Trophoblast cell (in vitro differentiated cells and primary cell): ENCODE data around the gene MACROD2.

Experiments used
- DNase-seq, 2 donors: peaks; one replicate each; pipeline ENCODE4 v3.0.0-alpha.2; 2016
- H2AFZ ChIP-seq: 2 replicates; pipeline ENCODE4 v1.6.1; 2013; ENCODE audit warnings: low read length, moderate library complexity, mild to moderate bottlenecking; ENCODE audit not compliant: insufficient read depth, poor library complexity
- H2AK5ac ChIP-seq: 2 replicates; pipeline ENCODE4 v1.6.1; 2013; ENCODE audit warnings: mild to moderate bottlenecking, low read length
- H2BK120ac ChIP-seq: 2 replicates; pipeline ENCODE4 v1.6.1; 2013; ENCODE audit warnings: low read length, mild to moderate bottlenecking, moderate library complexity; ENCODE audit not compliant: insufficient read depth, poor library complexity
- H2BK12ac ChIP-seq: 2 replicates; pipeline ENCODE4 v1.6.1; 2013; ENCODE audit warnings: mild to moderate bottlenecking, low read length, moderate library complexity
- H2BK5ac ChIP-seq: 2 replicates; pipeline ENCODE4 v1.6.1; 2013; ENCODE audit warnings: low read length, low read depth, moderate library complexity, mild to moderate bottlenecking; ENCODE audit not compliant: poor library complexity
- H3K14ac ChIP-seq: 2 replicates; pipeline ENCODE4 v1.6.1; 2013; ENCODE audit warnings: mild to moderate bottlenecking, low read length
- H3K18ac ChIP-seq: 2 replicates; pipeline ENCODE4 v1.6.1; 2013; ENCODE audit warnings: mild to moderate bottlenecking, low read length
- H3K23ac ChIP-seq: 2 replicates; pipeline ENCODE4 v1.6.1; 2013; ENCODE audit warnings: low read length
- H3K27ac ChIP-seq: 2 replicates; pipeline ENCODE4 v1.5.1; 2013; ENCODE audit warnings: low read depth, mild to moderate bottlenecking, inconsistent platforms, low read length, moderate library complexity
- H3K27me3 ChIP-seq: 2 replicates; pipeline ENCODE4 v1.6.1; 2013; ENCODE audit warnings: inconsistent platforms, mild to moderate bottlenecking, low read length, moderate library complexity; ENCODE audit not compliant: insufficient read depth
- H3K36me3 ChIP-seq, 2 experiments: 1 replicate in 1 of 2; 2 replicates in 1 of 2; pipeline ENCODE4 v1.6.1; 2013; ENCODE audit warnings: low read length in 2 of 2, mild to moderate bottlenecking in 2 of 2, moderate library complexity in 1 of 2; ENCODE audit not compliant: insufficient read depth in 2 of 2, control insufficient read depth in 1 of 2
- H3K4ac ChIP-seq: 2 replicates; pipeline ENCODE4 v1.6.1; 2013; ENCODE audit warnings: low read depth, mild to moderate bottlenecking, low read length, moderate library complexity
- H3K4me1 ChIP-seq, 2 experiments: 1 replicate in 1 of 2; 2 replicates in 1 of 2; pipeline ENCODE4 v1.6.1; 2013; ENCODE audit warnings: low read length in 2 of 2, mild to moderate bottlenecking in 2 of 2, moderate library complexity in 1 of 2; ENCODE audit not compliant: insufficient read depth in 2 of 2, control insufficient read depth in 1 of 2
- H3K4me2 ChIP-seq: 2 replicates; pipeline ENCODE4 v1.6.1; 2013; ENCODE audit warnings: inconsistent platforms, mild to moderate bottlenecking, low read length, moderate library complexity
- H3K4me3 ChIP-seq: 2 replicates; pipeline ENCODE4 v1.5.1; 2013; ENCODE audit warnings: mild to moderate bottlenecking, low read depth, low read length, inconsistent platforms
- H3K79me1 ChIP-seq: one replicate; pipeline ENCODE4 v1.6.1; 2013; ENCODE audit warnings: low read length
- H3K79me2 ChIP-seq: 2 replicates; pipeline ENCODE4 v1.6.1; 2013; ENCODE audit warnings: low read length, mild to moderate bottlenecking; ENCODE audit not compliant: control insufficient read depth, insufficient read depth, poor library complexity
- H3K9ac ChIP-seq: 2 replicates; pipeline ENCODE4 v1.6.1; 2013; ENCODE audit warnings: mild to moderate bottlenecking, low read length
- H3K9me3 ChIP-seq: 2 replicates; pipeline ENCODE4 v1.6.1; 2013; ENCODE audit warnings: low read depth, mild to moderate bottlenecking, control low read depth, inconsistent platforms, low read length; ENCODE audit not compliant: insufficient read depth
- H4K12ac ChIP-seq: 2 replicates; pipeline ENCODE4 v1.6.1; 2013; ENCODE audit warnings: low read depth, mild to moderate bottlenecking, low read length, moderate library complexity
- H4K8ac ChIP-seq: 2 replicates; pipeline ENCODE4 v1.6.1; 2013; ENCODE audit warnings: low read depth, mild to moderate bottlenecking, low read length, moderate library complexity
- H4K91ac ChIP-seq: one replicate; pipeline ENCODE4 v1.6.1; 2013; ENCODE audit warnings: low read depth, mild to moderate bottlenecking, low read length, moderate library complexity
- WGBS: extraction: QIAGEN DNeasy Blood & Tissue Kit; methylation state at CpG from one replicate; pipeline ENCODE4 v1.1.7; 2013; ENCODE audit warnings: missing lambda C conversion rate; ENCODE audit not compliant: insufficient read length, insufficient coverage; ENCODE audit errors: extremely low coverage; 5-methylcytosine and 5-hydroxymethylcytosine counted together

The MACROD2 gene

GRCh38 chr20:16083639-16084280 is 2088.4 kb downstream of the MACROD2 start:
- H3K9me3 ChIP-seq: no peaks in the 10 kb centered on the region
- no peak overlapping the region for H3K14ac ChIP-seq
- H2BK5ac ChIP-seq: no peak overlapping the region
- H4K91ac ChIP-seq: no peak overlapping the region
- H4K8ac ChIP-seq: no peak overlapping the region
- no peaks in the 10 kb centered on the region for H3K79me1 ChIP-seq
- no peaks in the 10 kb centered on the region for H3K79me2 ChIP-seq
- H3K23ac ChIP-seq: no peak overlapping the region
- no peak overlapping the region for H4K12ac ChIP-seq
- H3K18ac ChIP-seq: no peak overlapping the region
- H3K4me1 ChIP-seq: peaks cover 0 to 2% of the 10 kb centered on the region in 2 experiments
- no peak overlapping the region for H2AK5ac ChIP-seq
- no peak for DNase-seq
- no peak overlapping the region for H3K4ac ChIP-seq
- H2AFZ ChIP-seq: no peak overlapping the region
- no peak overlapping the region for H3K4me3 ChIP-seq
- H3K4me2 ChIP-seq: no peak overlapping the region
- no peaks in the 10 kb centered on the region for H3K27me3 ChIP-seq
- no peaks in the 10 kb centered on the region for H3K36me3 ChIP-seq
- no peak overlapping the region for H2BK12ac ChIP-seq
- H3K27ac ChIP-seq: no peak overlapping the region
- H2BK120ac ChIP-seq: no peak overlapping the region
- H3K9ac ChIP-seq: no peak overlapping the region

- Histone ChIP-seq H3K9me3 (no peaks in the 10 kb centered on the region), H3K79me1 (no peaks in the 10 kb centered on the region), H3K27ac (no peak overlapping the region), H3K27me3 (no peaks in the 10 kb centered on the region), H3K9ac (no peak overlapping the region), H2BK12ac (no peak overlapping the region), H3K18ac (no peak overlapping the region), H3K79me2 (no peaks in the 10 kb centered on the region), H2BK120ac (no peak overlapping the region), H4K12ac (no peak overlapping the region), H4K91ac (no peak overlapping the region), H3K4ac (no peak overlapping the region), H2BK5ac (no peak overlapping the region), H3K4me2 (no peak overlapping the region), H4K8ac (no peak overlapping the region), H2AFZ (no peak overlapping the region), H3K14ac (no peak overlapping the region), H3K4me1 (no peaks in the 10 kb centered on the region), H3K4me3 (no peak overlapping the region), H3K36me3 (no peaks in the 10 kb centered on the region), H2AK5ac (no peak overlapping the region), H3K23ac (no peak overlapping the region)
- no peak for DNase-seq
- WGBS: no CpG with 5 or more reads among the region's 2 CpGs
Measured at GRCh38 chr20:16095226-16095625, 2099.9 kb downstream of the MACROD2 start.

- no peak overlapping the region for H3K4me2 ChIP-seq
- no peak for DNase-seq
- H3K4ac ChIP-seq: no peak overlapping the region
- H2BK5ac ChIP-seq: no peak overlapping the region
- H3K79me2 ChIP-seq: no peaks in the 10 kb centered on the region
- no peak overlapping the region for H2AFZ ChIP-seq
- no peaks in the 10 kb centered on the region for H3K79me1 ChIP-seq
- WGBS: no CpG with 5 or more reads among the region's 4 CpGs
- H3K23ac ChIP-seq: no peak overlapping the region
- H3K4me1 ChIP-seq: no peaks in the 10 kb centered on the region
- no peak overlapping the region for H3K14ac ChIP-seq
- H3K27me3 ChIP-seq: peaks cover 6% of the 10 kb centered on the region
- no peak overlapping the region for H3K27ac ChIP-seq
- no peak overlapping the region for H2BK12ac ChIP-seq
- H4K12ac ChIP-seq: no peak overlapping the region
- no peak overlapping the region for H4K91ac ChIP-seq
- no peak overlapping the region for H2BK120ac ChIP-seq
- H4K8ac ChIP-seq: no peak overlapping the region
- no peak overlapping the region for H3K18ac ChIP-seq
- H3K9ac ChIP-seq: no peak overlapping the region
- no peak overlapping the region for H2AK5ac ChIP-seq
- no peak overlapping the region for H3K4me3 ChIP-seq
- no peaks in the 10 kb centered on the region for H3K9me3 ChIP-seq
- no peaks in the 10 kb centered on the region for H3K36me3 ChIP-seq
Measured at GRCh38 chr20:16096756-16097326, 2101.5 kb downstream of the MACROD2 start.

GRCh38 chr20:16097788-16098187 is 2102.5 kb downstream of the MACROD2 start:
- H3K79me1 ChIP-seq: no peaks in the 10 kb centered on the region
- no peak overlapping the region for H3K4ac ChIP-seq
- H2AFZ ChIP-seq: no peak overlapping the region
- no peak overlapping the region for H3K23ac ChIP-seq
- H3K9me3 ChIP-seq: no peaks in the 10 kb centered on the region
- H3K4me1 ChIP-seq: no peaks in the 10 kb centered on the region
- H3K14ac ChIP-seq: no peak overlapping the region
- H2BK12ac ChIP-seq: no peak overlapping the region
- H3K4me2 ChIP-seq: no peak overlapping the region
- H4K91ac ChIP-seq: no peak overlapping the region
- peaks cover 6% of the 10 kb centered on the region for H3K27me3 ChIP-seq
- DNase-seq: no peak
- H2BK120ac ChIP-seq: no peak overlapping the region
- H4K8ac ChIP-seq: no peak overlapping the region
- H3K18ac ChIP-seq: no peak overlapping the region
- H3K4me3 ChIP-seq: no peak overlapping the region
- no peak overlapping the region for H4K12ac ChIP-seq
- H3K36me3 ChIP-seq: no peaks in the 10 kb centered on the region
- H2AK5ac ChIP-seq: no peak overlapping the region
- H3K9ac ChIP-seq: no peak overlapping the region
- H2BK5ac ChIP-seq: no peak overlapping the region
- no CpG with 5 or more reads among the region's 4 CpGs for WGBS
- H3K79me2 ChIP-seq: no peaks in the 10 kb centered on the region
- H3K27ac ChIP-seq: no peak overlapping the region
